HG02884 (cell line): Measurements from ENCODE around the gene ULK1.
"Not testable (repeated sequence)": the region's sequence is repeated elsewhere in the genome, so short reads cannot be mapped to it uniquely, and the experiment has no call there.

Experiments
- ATAC-seq: cut with Tn5 transposase; IDR thresholded peaks from one replicate; pipeline ENCODE4 v1.9.1; 2021; ENCODE audit warnings: mild to moderate bottlenecking, moderate library complexity; ENCODE audit not compliant: unreplicated experiment

Gene ULK1

GRCh38 chr12:131941116-131941986, 46.9 kb downstream of the ULK1 start:
- no peak for ATAC-seq

GRCh38 chr12:131941987-131942341, 47.5 kb downstream of the ULK1 start:
- no peak for ATAC-seq

- ATAC-seq = no peak
Observed at GRCh38 chr12:131942671-131943070, 48.2 kb downstream of the ULK1 start.

DNA sequence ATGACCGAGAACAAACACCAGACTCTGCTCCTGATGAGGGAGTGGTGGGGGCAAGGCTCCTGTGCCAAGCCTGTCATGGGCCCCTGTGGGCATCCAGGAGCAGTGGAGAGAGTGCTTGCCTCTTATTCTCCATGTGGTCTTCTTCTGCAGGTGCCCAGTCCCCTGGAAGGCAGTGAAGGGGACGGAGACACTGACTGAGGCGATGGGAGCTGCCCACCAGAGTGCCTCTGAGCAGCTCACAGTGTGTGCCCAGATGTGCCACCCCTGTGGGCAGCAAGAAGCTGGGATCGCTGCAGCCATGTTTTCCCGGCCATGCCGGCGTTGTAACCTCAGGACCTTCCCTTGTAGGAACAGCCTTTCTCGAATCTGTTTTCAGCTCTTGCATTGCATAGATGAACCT, 49.0 kb downstream of the ULK1 start:
- ATAC-seq = no peak

DNA sequence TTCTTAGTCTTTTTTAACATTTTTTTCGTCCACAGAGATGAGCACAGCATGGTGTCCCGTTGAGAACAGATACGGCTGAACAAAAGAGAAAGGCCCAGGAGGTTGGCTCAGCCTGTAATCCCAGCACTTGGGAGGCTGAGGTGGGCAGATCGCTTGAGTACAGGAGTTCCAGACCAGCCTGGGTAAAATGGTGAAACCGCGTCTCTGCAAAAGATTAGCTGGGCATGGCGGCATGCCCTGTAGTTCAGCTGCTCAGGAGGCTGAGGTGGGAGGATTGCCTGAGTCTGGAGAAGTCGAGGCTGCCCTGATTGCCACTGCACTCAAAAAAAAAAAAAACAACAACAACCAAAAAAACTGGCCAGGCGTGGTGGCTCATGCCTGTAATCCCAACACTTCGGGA, 49.5 kb downstream of the ULK1 start:
- ATAC-seq = no peak

DNA sequence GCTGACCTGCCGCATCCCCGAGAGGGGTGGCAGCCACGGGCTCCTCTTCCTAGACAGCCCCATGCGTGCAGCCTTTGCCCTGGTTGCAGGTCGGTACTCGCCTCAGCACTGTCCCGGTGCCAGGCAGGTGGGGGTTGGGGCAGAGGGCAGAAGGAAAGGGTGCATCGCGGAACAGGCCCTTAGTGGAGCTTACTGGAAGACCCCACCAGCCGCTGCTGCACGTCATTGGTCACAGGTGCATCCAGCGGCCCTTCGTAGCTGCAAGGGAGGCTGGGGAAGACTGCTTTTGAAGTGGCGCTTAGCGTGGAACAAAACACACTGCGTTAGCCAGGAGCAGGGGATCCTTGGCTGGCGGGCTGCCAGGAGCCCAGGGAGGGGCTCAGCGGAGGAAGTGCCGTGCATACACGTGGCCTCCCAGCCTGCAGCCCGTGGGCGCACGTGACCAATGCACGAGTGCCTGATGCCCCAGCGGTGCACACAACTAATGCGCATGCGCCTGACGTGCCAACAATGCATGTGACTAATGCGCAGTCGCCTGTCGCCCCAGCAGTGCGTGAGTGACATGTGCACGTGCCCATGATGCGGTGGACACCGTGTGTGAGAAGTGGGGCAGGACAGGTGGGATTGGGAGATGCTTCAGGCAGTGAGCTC, 50.3 kb downstream of the ULK1 start:
- ATAC-seq = no peak

DNA sequence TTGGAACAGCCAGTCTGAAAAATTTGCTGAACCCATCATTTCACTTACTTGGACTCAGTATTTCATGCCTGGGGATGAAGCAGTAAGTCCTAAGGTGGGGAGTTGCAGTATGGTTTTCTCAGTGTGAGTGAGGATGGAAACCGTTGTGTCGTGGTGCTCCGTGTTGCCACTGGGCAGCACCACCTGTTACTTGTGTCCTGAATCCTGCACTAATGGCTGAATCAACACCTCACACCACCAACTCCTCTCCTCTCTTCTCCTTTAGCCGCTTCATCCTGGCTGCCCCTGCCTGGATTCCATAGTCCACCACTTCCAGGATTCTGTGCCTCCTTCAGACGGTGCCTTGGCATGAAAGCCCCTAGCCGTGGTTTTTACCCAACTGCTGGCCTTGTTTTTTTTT, 52.3 kb downstream of the ULK1 start:
- ATAC-seq = no peak

- no peak for ATAC-seq
Observed at GRCh38 chr12:131947482-131948027, 53.1 kb downstream of the ULK1 start.

DNA sequence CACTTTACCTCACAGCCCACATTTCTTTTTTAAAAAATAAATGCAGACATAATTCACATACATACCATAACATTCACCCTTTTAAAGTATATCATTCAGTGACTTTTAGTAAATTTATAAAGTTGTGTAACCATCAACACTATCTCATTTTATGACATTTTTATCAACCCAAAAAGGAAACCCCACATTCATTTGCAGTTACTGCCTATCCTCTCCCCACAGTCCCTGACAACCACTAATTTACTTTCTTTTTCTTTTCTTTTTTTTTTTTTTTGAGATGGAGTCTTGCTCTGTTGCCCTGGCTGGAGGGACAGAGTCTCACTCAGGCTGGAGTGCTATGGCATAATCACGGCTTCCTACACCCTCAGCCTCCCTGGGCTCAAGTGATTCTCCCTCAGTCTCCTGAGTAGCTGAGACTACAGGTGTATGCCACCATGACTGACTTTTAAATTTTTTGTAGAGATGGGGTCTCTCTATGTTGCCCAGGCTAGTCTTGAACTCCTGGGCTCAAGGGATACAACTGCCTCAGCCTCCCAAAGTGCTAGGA, 53.8 kb downstream of the ULK1 start:
- ATAC-seq = no peak

- ATAC-seq = not testable (repeated sequence)
Observed at GRCh38 chr12:131948713-131949430, 54.5 kb downstream of the ULK1 start.

GRCh38 chr12:131949431-131950181, 55.2 kb downstream of the ULK1 start, which contains the start of gene EP400:
Gene EP400, plus strand, starts transcription at chr12:131949942. Its CDS starts 10,678 bp downstream, at chr12:131960620.
- ATAC-seq = peak; percentile 78

- peak; percentile 19 for ATAC-seq
Observed at GRCh38 chr12:131950182-131950913, 55.9 kb downstream of the ULK1 start.

DNA sequence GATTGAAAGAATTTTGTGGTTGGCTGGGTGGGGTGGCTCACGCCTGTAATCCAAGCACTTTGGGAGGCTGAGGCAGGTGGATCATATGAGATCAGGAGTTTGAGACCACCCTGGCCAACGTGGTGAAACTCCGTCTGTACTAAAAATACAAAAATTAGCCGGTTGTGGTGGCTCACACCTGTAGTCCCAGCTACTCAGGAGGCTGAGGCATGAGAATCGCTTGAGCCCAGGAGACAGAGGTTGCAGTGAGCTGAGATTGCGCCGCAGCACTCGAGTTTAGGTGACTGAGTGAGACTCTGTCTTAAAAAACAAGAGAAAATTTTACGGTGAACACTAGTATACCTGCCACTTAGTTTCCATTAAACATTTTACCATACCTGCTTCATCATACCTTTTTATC, 59.4 kb downstream of the ULK1 start:
- not testable (repeated sequence) for ATAC-seq

- ATAC-seq = not testable (repeated sequence)
Observed at GRCh38 chr12:131954460-131954859, 60.0 kb downstream of the ULK1 start.

GRCh38 chr12:131959116-131959515, 64.7 kb downstream of the ULK1 start:
- ATAC-seq = no peak

- ATAC-seq = no peak
Observed at GRCh38 chr12:131959641-131960589, 65.5 kb downstream of the ULK1 start.

DNA sequence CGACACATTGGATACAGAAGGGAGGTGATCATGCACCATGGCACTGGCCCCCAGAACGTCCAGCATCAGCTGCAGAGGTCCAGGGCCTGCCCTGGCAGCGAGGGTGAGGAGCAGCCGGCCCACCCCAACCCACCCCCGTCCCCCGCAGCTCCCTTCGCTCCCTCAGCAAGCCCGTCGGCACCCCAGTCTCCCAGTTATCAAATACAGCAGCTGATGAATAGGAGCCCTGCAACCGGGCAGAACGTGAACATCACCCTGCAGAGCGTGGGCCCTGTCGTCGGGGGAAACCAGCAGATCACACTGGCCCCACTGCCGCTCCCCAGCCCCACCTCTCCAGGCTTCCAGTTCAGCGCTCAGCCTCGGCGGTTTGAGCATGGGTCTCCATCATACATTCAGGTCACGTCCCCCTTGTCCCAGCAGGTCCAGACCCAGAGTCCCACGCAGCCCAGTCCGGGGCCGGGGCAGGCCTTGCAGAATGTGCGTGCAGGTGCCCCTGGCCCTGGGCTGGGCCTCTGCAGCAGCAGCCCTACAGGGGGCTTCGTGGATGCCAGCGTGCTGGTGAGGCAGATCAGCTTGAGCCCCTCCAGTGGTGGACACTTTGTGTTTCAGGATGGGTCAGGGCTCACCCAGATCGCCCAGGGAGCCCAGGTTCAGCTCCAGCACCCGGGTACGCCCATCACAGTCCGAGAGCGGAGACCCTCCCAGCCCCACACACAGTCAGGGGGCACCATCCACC, 66.3 kb downstream of the ULK1 start:
- ATAC-seq = not testable (repeated sequence)

- ATAC-seq = not testable (repeated sequence)
Observed at GRCh38 chr12:131961328-131961727, 66.9 kb downstream of the ULK1 start.
